ENCODE measurements around the gene TRAPPC8. TPM values are rescaled to one million over a fixed set of nuclear protein-coding genes. Genes with fewer than 3 reads are reported as not detected.
"Not testable (repeated sequence)": the region's sequence is repeated elsewhere in the genome, so short reads cannot be mapped to it uniquely, and the experiment has no call there.

TRAPPC8 gene
- total and polyA plus RNA-seq, 9 donors: 24.3 to 36.4 (median 27.0) TPM

GRCh38 chr18:31976242-31976641 lies 33.3 kb upstream of the TRAPPC8 start:
- no peak for DNase-seq
- no peaks in the 10 kb centered on the region for H3K27me3 ChIP-seq (ENCODE audit: control insufficient read depth, insufficient read depth, low read length)
- WGBS (ENCODE audit: insufficient coverage): 76% methylated on average over 3 of the region's 3 CpGs
- no peaks in the 10 kb centered on the region for H3K4me1 ChIP-seq (ENCODE audit: control insufficient read depth, insufficient read depth, low read length)
- H3K27ac ChIP-seq (ENCODE audit: low read length): no peak overlapping the region
- no peak overlapping the region for H3K4me3 ChIP-seq (ENCODE audit: low read length)
- no peaks in the 10 kb centered on the region for H3K36me3 ChIP-seq (ENCODE audit: control insufficient read depth, insufficient read depth, low read length)
- peaks cover 29% of the 10 kb centered on the region for H3K9me3 ChIP-seq (replicated peaks; ENCODE audit: control insufficient read depth, low read depth, low read length)

- no peak for DNase-seq
- H3K9me3 ChIP-seq (replicated peaks; ENCODE audit: control insufficient read depth, low read depth, low read length): peaks cover 29% of the 10 kb centered on the region
- H3K4me1 ChIP-seq (ENCODE audit: control insufficient read depth, insufficient read depth, low read length): no peaks in the 10 kb centered on the region
- H3K27ac ChIP-seq (ENCODE audit: low read length): no peak overlapping the region
- no peaks in the 10 kb centered on the region for H3K27me3 ChIP-seq (ENCODE audit: control insufficient read depth, insufficient read depth, low read length)
- no peaks in the 10 kb centered on the region for H3K36me3 ChIP-seq (ENCODE audit: control insufficient read depth, insufficient read depth, low read length)
- WGBS (ENCODE audit: insufficient coverage): 94% methylated on average over 3 of the region's 4 CpGs
- H3K4me3 ChIP-seq (ENCODE audit: low read length): no peak overlapping the region
Observed at GRCh38 chr18:31973929-31974546, 31.1 kb upstream of the TRAPPC8 start.

- H3K27me3 ChIP-seq (ENCODE audit: control insufficient read depth, insufficient read depth, low read length): no peaks in the 10 kb centered on the region
- DNase-seq: no peak
- no peak overlapping the region for H3K27ac ChIP-seq (ENCODE audit: low read length)
- no peaks in the 10 kb centered on the region for H3K36me3 ChIP-seq (ENCODE audit: control insufficient read depth, insufficient read depth, low read length)
- 59% methylated on average over 3 of the region's 3 CpGs for WGBS (ENCODE audit: insufficient coverage)
- H3K4me3 ChIP-seq (ENCODE audit: low read length): no peak overlapping the region
- H3K4me1 ChIP-seq (ENCODE audit: control insufficient read depth, insufficient read depth, low read length): no peaks in the 10 kb centered on the region
- peaks cover 18% of the 10 kb centered on the region for H3K9me3 ChIP-seq (replicated peaks; ENCODE audit: control insufficient read depth, low read depth, low read length)
Observed at GRCh38 chr18:31970617-31971016, 27.7 kb upstream of the TRAPPC8 start.

- Histone ChIP-seq H3K4me3 (ENCODE audit: low read length) (no peak overlapping the region), H3K27me3 (ENCODE audit: control insufficient read depth, insufficient read depth, low read length) (no peaks in the 10 kb centered on the region), H3K27ac (ENCODE audit: low read length) (no peak overlapping the region), H3K36me3 (ENCODE audit: control insufficient read depth, insufficient read depth, low read length) (no peaks in the 10 kb centered on the region), H3K4me1 (ENCODE audit: control insufficient read depth, insufficient read depth, low read length) (no peaks in the 10 kb centered on the region), H3K9me3 (replicated peaks; ENCODE audit: control insufficient read depth, low read depth, low read length) (no peaks in the 10 kb centered on the region)
- DNase-seq: no peak
- no CpG with 5 or more reads among the region's 5 CpGs for WGBS (ENCODE audit: insufficient coverage)
Observed at GRCh38 chr18:31965316-31965970, 22.5 kb upstream of the TRAPPC8 start.

- no peak for DNase-seq
- no peaks in the 10 kb centered on the region for H3K27me3 ChIP-seq (ENCODE audit: control insufficient read depth, insufficient read depth, low read length)
- H3K4me3 ChIP-seq (ENCODE audit: low read length): no peak overlapping the region
- no peaks in the 10 kb centered on the region for H3K9me3 ChIP-seq (replicated peaks; ENCODE audit: control insufficient read depth, low read depth, low read length)
- no peaks in the 10 kb centered on the region for H3K4me1 ChIP-seq (ENCODE audit: control insufficient read depth, insufficient read depth, low read length)
- H3K27ac ChIP-seq (ENCODE audit: low read length): no peak overlapping the region
- H3K36me3 ChIP-seq (ENCODE audit: control insufficient read depth, insufficient read depth, low read length): no peaks in the 10 kb centered on the region
Observed at GRCh38 chr18:31957728-31958127, 14.8 kb upstream of the TRAPPC8 start.

GRCh38 chr18:31954349-31954748 lies 11.4 kb upstream of the TRAPPC8 start:
- peak; percentile 15 for DNase-seq
- H3K36me3 ChIP-seq (ENCODE audit: control insufficient read depth, insufficient read depth, low read length): no peaks in the 10 kb centered on the region
- no peaks in the 10 kb centered on the region for H3K4me1 ChIP-seq (ENCODE audit: control insufficient read depth, insufficient read depth, low read length)
- no peak overlapping the region for H3K4me3 ChIP-seq (ENCODE audit: low read length)
- WGBS (ENCODE audit: insufficient coverage): 43% methylated on average over 1 of the region's 3 CpGs
- H3K27me3 ChIP-seq (ENCODE audit: control insufficient read depth, insufficient read depth, low read length): no peaks in the 10 kb centered on the region
- no peaks in the 10 kb centered on the region for H3K9me3 ChIP-seq (replicated peaks; ENCODE audit: control insufficient read depth, low read depth, low read length)
- H3K27ac ChIP-seq (ENCODE audit: low read length): no peak overlapping the region

GRCh38 chr18:31953699-31954098 lies 10.8 kb upstream of the TRAPPC8 start:
- DNase-seq; H3K36me3 ChIP-seq (ENCODE audit: control insufficient read depth, insufficient read depth, low read length); H3K27ac ChIP-seq (ENCODE audit: low read length); H3K27me3 ChIP-seq (ENCODE audit: control insufficient read depth, insufficient read depth, low read length); H3K9me3 ChIP-seq (replicated peaks; ENCODE audit: control insufficient read depth, low read depth, low read length); H3K4me1 ChIP-seq (ENCODE audit: control insufficient read depth, insufficient read depth, low read length); H3K4me3 ChIP-seq (ENCODE audit: low read length): not testable (repeated sequence)
- 100% methylated on average over 2 of the region's 3 CpGs for WGBS (ENCODE audit: insufficient coverage)

- no CpG with 5 or more reads among the region's 3 CpGs for WGBS (ENCODE audit: insufficient coverage)
Observed at GRCh38 chr18:31952223-31952622, 9.3 kb upstream of the TRAPPC8 start.

GRCh38 chr18:31950583-31950982 lies 7.7 kb upstream of the TRAPPC8 start:
- Histone ChIP-seq H3K9me3 (replicated peaks; ENCODE audit: control insufficient read depth, low read depth, low read length) (no peaks in the 10 kb centered on the region), H3K27ac (ENCODE audit: low read length) (no peak overlapping the region), H3K4me1 (ENCODE audit: control insufficient read depth, insufficient read depth, low read length) (no peaks in the 10 kb centered on the region), H3K36me3 (ENCODE audit: control insufficient read depth, insufficient read depth, low read length) (no peaks in the 10 kb centered on the region), H3K4me3 (ENCODE audit: low read length) (no peak overlapping the region), H3K27me3 (ENCODE audit: control insufficient read depth, insufficient read depth, low read length) (no peaks in the 10 kb centered on the region)
- WGBS (ENCODE audit: insufficient coverage): no CpG with 5 or more reads among the region's 3 CpGs
- no peak for DNase-seq

More at GRCh38 chr18:31952223-31952622, 9.3 kb upstream of the TRAPPC8 start:
- Histone ChIP-seq H3K4me3 (ENCODE audit: low read length) (no peak overlapping the region), H3K27ac (ENCODE audit: low read length) (no peak overlapping the region), H3K9me3 (replicated peaks; ENCODE audit: control insufficient read depth, low read depth, low read length) (no peaks in the 10 kb centered on the region), H3K4me1 (ENCODE audit: control insufficient read depth, insufficient read depth, low read length) (no peaks in the 10 kb centered on the region), H3K36me3 (ENCODE audit: control insufficient read depth, insufficient read depth, low read length) (no peaks in the 10 kb centered on the region), H3K27me3 (ENCODE audit: control insufficient read depth, insufficient read depth, low read length) (no peaks in the 10 kb centered on the region)
- no peak for DNase-seq

GRCh38 chr18:31948349-31948748 lies 5.4 kb upstream of the TRAPPC8 start:
- not testable (repeated sequence) for DNase-seq; H3K4me3 ChIP-seq (ENCODE audit: low read length); H3K4me1 ChIP-seq (ENCODE audit: control insufficient read depth, insufficient read depth, low read length); H3K27me3 ChIP-seq (ENCODE audit: control insufficient read depth, insufficient read depth, low read length); H3K27ac ChIP-seq (ENCODE audit: low read length); H3K9me3 ChIP-seq (replicated peaks; ENCODE audit: control insufficient read depth, low read depth, low read length); H3K36me3 ChIP-seq (ENCODE audit: control insufficient read depth, insufficient read depth, low read length)
- WGBS (ENCODE audit: insufficient coverage): 96% methylated on average over 4 of the region's 9 CpGs

All from muscle of leg (tissue), 11 donors.